Calu3 (cell line): ENCODE data around the gene MAML3. TPM values are rescaled to one million over a fixed set of nuclear protein-coding genes. Genes with fewer than 3 reads are reported as not detected.

ENCODE experiments used
- BruUV-seq: library from RNA; stranded (reverse); fragments of 400-500 nt; replicated peaks from 2 replicates; lab custom pipeline; 2021; lab: Mats Ljungman, UMichigan
- CTCF ChIA-PET: fragments of 300-600 bp; sonication (Branson Sonifier 250); formaldehyde crosslinking; loops from one replicate; lab custom pipeline; 2022; ENCODE audit warnings: antibody characterized with exemption; lab: Charles Lee
- DNase-seq: peaks from one replicate; pipeline ENCODE4 v3.0.0; 2022
- H3K27ac Mint-ChIP-seq: one replicate; pipeline ENCODE4 v1.8.0; 2022; ENCODE audit warnings: mixed read lengths; ENCODE audit not compliant: unreplicated experiment
- H3K27me3 Mint-ChIP-seq: one replicate; pipeline ENCODE4 v1.8.0; 2022; ENCODE audit warnings: mixed read lengths; ENCODE audit not compliant: unreplicated experiment
- H3K36me3 Mint-ChIP-seq: one replicate; pipeline ENCODE4 v1.8.0; 2022; ENCODE audit warnings: mild to moderate bottlenecking, moderate library complexity, mixed read lengths; ENCODE audit not compliant: insufficient read depth, unreplicated experiment
- H3K4me1 Mint-ChIP-seq: one replicate; pipeline ENCODE4 v1.8.0; 2022; ENCODE audit warnings: mild to moderate bottlenecking, low read depth, mixed read lengths; ENCODE audit not compliant: unreplicated experiment
- H3K4me3 Mint-ChIP-seq: one replicate; pipeline ENCODE4 v1.8.0; 2022; ENCODE audit warnings: mild to moderate bottlenecking, low read depth, moderate library complexity, mixed read lengths; ENCODE audit not compliant: unreplicated experiment
- H3K9me3 Mint-ChIP-seq: one replicate; pipeline ENCODE4 v1.8.0; 2022; ENCODE audit warnings: low read depth, mixed read lengths; ENCODE audit not compliant: unreplicated experiment
- CTCF ChIP-seq: fragments of 200-600 bp; IDR thresholded peaks from one replicate; pipeline ENCODE4 v1.8.0; 2022; ENCODE audit warnings: antibody characterized with exemption; ENCODE audit not compliant: unreplicated experiment
- intact Hi-C: fragments of 100-400 bp; cut with micrococcal nuclease; formaldehyde crosslinking; loops from one replicate; pipeline ENCODE4 v1.10.0; 2022; ENCODE audit not compliant: unreplicated experiment
- total RNA-seq: library from RNA; stranded (reverse); gene quantifications from 2 replicates; pipeline ENCODE4 v1.2.3, GENCODE V29; 2022

The MAML3 gene
- total RNA-seq, 1 experiment from 2014 or later: 4.0 TPM

- Mint-ChIP-seq H3K27ac (no peak overlapping the region), H3K9me3 (peaks cover 4% of the 10 kb centered on the region), H3K36me3 (no peaks in the 10 kb centered on the region), H3K4me3 (no peak overlapping the region), H3K27me3 (no peaks in the 10 kb centered on the region), H3K4me1 (no peaks in the 10 kb centered on the region)
- no peak for DNase-seq
- CTCF ChIA-PET: no interaction called here
- BruUV-seq: no TSS peak
- intact Hi-C loops: no loop called here
- no peak for TF ChIP-seq CTCF
These were observed 459.4 kb downstream of the MAML3 start for GRCh38 chr4:139694522-139695107.

GRCh38 chr4:139692309-139693012 lies 461.5 kb downstream of the MAML3 start:
- DNase-seq: peak; percentile 2
- Mint-ChIP-seq H3K27me3 (no peaks in the 10 kb centered on the region), H3K9me3 (peaks cover 4% of the 10 kb centered on the region), H3K36me3 (no peaks in the 10 kb centered on the region), H3K27ac (no peak overlapping the region), H3K4me3 (no peak overlapping the region), H3K4me1 (no peaks in the 10 kb centered on the region)
- no peak for TF ChIP-seq CTCF
- intact Hi-C loops: no loop called here
- no TSS peak for BruUV-seq
- CTCF ChIA-PET: no interaction called here

GRCh38 chr4:139690419-139690818 lies 463.6 kb downstream of the MAML3 start:
- no TSS peak for BruUV-seq
- no peaks in the 10 kb centered on the region for H3K36me3 Mint-ChIP-seq
- no peaks in the 10 kb centered on the region for H3K27me3 Mint-ChIP-seq
- intact Hi-C loops: no loop called here
- no peak overlapping the region for H3K4me3 Mint-ChIP-seq
- H3K9me3 Mint-ChIP-seq: no peaks in the 10 kb centered on the region
- CTCF ChIA-PET: interaction anchor here (0.6 kb wide), 1 partner anchor 43 kb away, joined by 4 read pairs; no protein-coding TSS in a partner anchor
- H3K4me1 Mint-ChIP-seq: no peaks in the 10 kb centered on the region
- DNase-seq: no peak
- TF ChIP-seq CTCF: no peak
- no peak overlapping the region for H3K27ac Mint-ChIP-seq

GRCh38 chr4:139689093-139689722 lies 464.8 kb downstream of the MAML3 start:
- intact Hi-C loops: no loop called here
- no peak for DNase-seq
- no peak overlapping the region for H3K27ac Mint-ChIP-seq
- no peaks in the 10 kb centered on the region for H3K9me3 Mint-ChIP-seq
- no peaks in the 10 kb centered on the region for H3K27me3 Mint-ChIP-seq
- CTCF ChIA-PET: interaction anchor here (0.6 kb wide), 1 partner anchor 192 kb away, joined by 3 read pairs; no protein-coding TSS in a partner anchor
- no peaks in the 10 kb centered on the region for H3K36me3 Mint-ChIP-seq
- no peaks in the 10 kb centered on the region for H3K4me1 Mint-ChIP-seq
- no peak for TF ChIP-seq CTCF
- no peak overlapping the region for H3K4me3 Mint-ChIP-seq
- BruUV-seq: no TSS peak
